Neural cell (in vitro differentiated cells): Measurements from ENCODE around the gene EVI2A. TPM values are rescaled to one million over a fixed set of nuclear protein-coding genes. Genes with fewer than 3 reads are reported as not detected.

Experiments
- H2AFZ ChIP-seq: fragments of 200-600, 300-800 bp; sonication (generic), shearing (Covaris generic); 2 replicates; pipeline ENCODE4 v1.6.0; 2014; ENCODE audit warnings: low read depth, mild to moderate bottlenecking, antibody characterized with exemption, low read length, moderate library complexity
- H3F3A ChIP-seq: fragments of 200-600 bp; shearing (Covaris generic); 2 replicates; pipeline ENCODE4 v1.6.1; 2016; ENCODE audit warnings: mild to moderate bottlenecking, moderate library complexity, mixed read lengths, antibody characterized with exemption, low read length; ENCODE audit not compliant: insufficient read depth, poor library complexity, severe bottlenecking
- H3K27ac ChIP-seq: fragments of 200-600, 300-800 bp; sonication (generic), shearing (Covaris generic); 2 replicates; pipeline ENCODE4 v1.5.1; 2014; ENCODE audit warnings: mild to moderate bottlenecking, low read length, moderate library complexity
- H3K27me3 ChIP-seq: fragments of 300-800, 200-600 bp; sonication (generic), shearing (Covaris generic); 2 replicates; pipeline ENCODE4 v1.6.0; 2014; ENCODE audit warnings: mild to moderate bottlenecking, low read depth, low read length, moderate library complexity; ENCODE audit not compliant: insufficient read depth
- H3K36me3 ChIP-seq: fragments of 300-800, 200-600 bp; sonication (generic), shearing (Covaris generic); 2 replicates; pipeline ENCODE4 v1.5.1; 2014; ENCODE audit warnings: mild to moderate bottlenecking, antibody characterized with exemption, low read length, moderate library complexity; ENCODE audit not compliant: insufficient read depth
- H3K4me2 ChIP-seq: fragments of 300-800, 200-600 bp; sonication (generic), shearing (Covaris generic); 2 replicates; pipeline ENCODE4 v1.6.0; 2014; ENCODE audit warnings: mild to moderate bottlenecking, low read length
- H3K4me3 ChIP-seq: fragments of 300-800, 200-600 bp; sonication (generic), shearing (Covaris generic); 2 replicates; pipeline ENCODE4 v1.5.1; 2014; ENCODE audit warnings: mild to moderate bottlenecking, low read length, moderate library complexity
- H3K79me2 ChIP-seq: fragments of 200-600 bp; shearing (Covaris generic); replicated peaks from 2 replicates; pipeline ENCODE4 v1.6.0; 2014; ENCODE audit warnings: mild to moderate bottlenecking, low read length, moderate library complexity; ENCODE audit not compliant: insufficient read depth
- H3K9ac ChIP-seq: fragments of 300-800, 200-600 bp; sonication (generic), shearing (Covaris generic); 2 replicates; pipeline ENCODE4 v1.6.1; 2016; ENCODE audit warnings: mild to moderate bottlenecking, low read length, mixed read lengths
- H3K9me2 ChIP-seq: fragments of 200-600 bp; shearing (Covaris generic); 2 replicates; pipeline ENCODE4 v1.6.1; 2016; ENCODE audit warnings: mild to moderate bottlenecking, low read length, mixed read lengths; ENCODE audit not compliant: insufficient read depth
- H3K9me3 ChIP-seq: fragments of 200-600, 300-800 bp; sonication (generic), shearing (Covaris generic); 2 replicates; pipeline ENCODE4 v1.6.1; 2016; ENCODE audit warnings: mild to moderate bottlenecking, mixed run types, low read length, moderate library complexity, mixed read lengths
- H4K20me1 ChIP-seq: fragments of 200-600 bp; shearing (Covaris generic); 2 replicates; pipeline ENCODE4 v1.6.1; 2016; ENCODE audit warnings: mild to moderate bottlenecking, mixed run types; ENCODE audit not compliant: insufficient read depth
- EP300 ChIP-seq: fragments of 450-650 bp; conservative IDR thresholded peaks from 2 replicates; pipeline ENCODE4 v1.6.1; 2014; ENCODE audit warnings: antibody characterized with exemption, mild to moderate bottlenecking, moderate library complexity; ENCODE audit not compliant: poor library complexity, severe bottlenecking
- EZH2 ChIP-seq: fragments of 200-600, 300-800 bp; shearing (Covaris generic), sonication (generic); IDR thresholded peaks from 2 replicates; pipeline ENCODE4 v1.6.1; 2014; ENCODE audit warnings: antibody characterized with exemption, low read length, borderline replicate concordance, mild to moderate bottlenecking; ENCODE audit not compliant: insufficient read depth, poor library complexity, severe bottlenecking
- MXI1 ChIP-seq: fragments of 450-650 bp; conservative IDR thresholded peaks from 2 replicates; pipeline ENCODE4 v1.6.1; 2014; ENCODE audit warnings: antibody characterized with exemption, mild to moderate bottlenecking; ENCODE audit not compliant: poor library complexity, severe bottlenecking
- POLR2AphosphoS5 ChIP-seq: IDR thresholded peaks from 2 replicates; pipeline ENCODE4 v1.6.1; 2012
- RAD21 ChIP-seq: fragments of 450-650 bp; conservative IDR thresholded peaks from 2 replicates; pipeline ENCODE4 v1.6.1; 2014; ENCODE audit warnings: antibody characterized with exemption, mild to moderate bottlenecking, moderate library complexity
- SMC3 ChIP-seq: fragments of 450-650 bp; conservative IDR thresholded peaks from 2 replicates; pipeline ENCODE4 v1.6.1; 2014; ENCODE audit warnings: antibody characterized with exemption, mild to moderate bottlenecking, moderate library complexity; ENCODE audit not compliant: poor library complexity
- TAF1 ChIP-seq: IDR thresholded peaks from 2 replicates; pipeline ENCODE4 v1.6.1; 2012; ENCODE audit warnings: low read depth
- polyA plus RNA-seq: library from polyadenylated mRNA; depleted of rRNA; stranded (reverse); fragments of >200 nt; gene quantifications from 2 replicates; pipeline ENCODE4 v1.2.3, GENCODE V29; 2014
- TF ChIP-seq, protein P1 (sequence below): fragments of 450-650 bp; IDR thresholded peaks from 2 replicates; pipeline ENCODE4 v1.5.1; 2014; ENCODE audit warnings: antibody characterized with exemption, mild to moderate bottlenecking, moderate library complexity; ENCODE audit not compliant: poor library complexity, severe bottlenecking
- TF ChIP-seq, protein P2 (sequence below): IDR thresholded peaks from 2 replicates; pipeline ENCODE4 v1.6.1; 2012; ENCODE audit warnings: borderline replicate concordance

EVI2A gene
- polyA plus RNA-seq, 1 donor from 2014 or later, result not detected

DNA sequence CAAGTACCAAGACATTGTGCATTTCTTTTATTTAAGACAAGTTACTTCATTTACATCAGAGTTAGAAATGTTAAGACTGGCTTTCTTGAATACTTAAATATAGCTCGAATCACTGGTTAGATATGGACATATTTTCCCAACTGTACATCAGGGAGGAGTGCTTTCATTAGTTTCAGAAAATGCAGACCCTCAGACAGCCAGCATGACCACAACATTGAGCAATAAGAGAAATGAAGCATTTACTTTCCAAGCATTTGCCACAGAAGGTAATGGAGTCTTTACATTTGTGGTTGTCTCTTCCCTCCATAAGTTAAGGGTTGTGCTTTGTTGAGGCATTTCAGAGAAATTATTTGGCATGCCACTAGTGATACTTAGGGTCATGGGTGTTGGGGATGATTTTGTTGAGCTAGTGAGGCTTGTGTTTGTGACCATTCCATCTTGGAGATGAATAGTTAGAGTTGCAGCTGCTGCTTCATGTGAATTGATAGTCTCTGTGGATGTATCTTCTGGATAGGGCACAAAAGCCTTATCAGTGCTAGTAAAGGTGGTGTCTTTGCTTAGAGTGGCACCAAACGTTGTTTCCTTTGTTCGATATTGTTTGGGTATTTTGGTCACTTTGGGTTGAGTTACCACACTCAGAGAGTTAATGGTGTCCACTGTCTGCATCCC lies 26.5 kb downstream of the EVI2A start:
- Histone ChIP-seq H3K9me3 (no peaks in the 10 kb centered on the region), H3K27me3 (no peaks in the 10 kb centered on the region), H3K4me3 (no peak overlapping the region), H3K36me3 (no peaks in the 10 kb centered on the region), H3K27ac (no peak overlapping the region), H3K9ac (no peak overlapping the region), H2AFZ (no peak overlapping the region), H3K9me2 (no peaks in the 10 kb centered on the region), H3K4me2 (no peak overlapping the region), H3K79me2 (no peaks in the 10 kb centered on the region), H3F3A (no peaks in the 10 kb centered on the region), H4K20me1 (no peaks in the 10 kb centered on the region)
- TF ChIP-seq, protein P1, sequence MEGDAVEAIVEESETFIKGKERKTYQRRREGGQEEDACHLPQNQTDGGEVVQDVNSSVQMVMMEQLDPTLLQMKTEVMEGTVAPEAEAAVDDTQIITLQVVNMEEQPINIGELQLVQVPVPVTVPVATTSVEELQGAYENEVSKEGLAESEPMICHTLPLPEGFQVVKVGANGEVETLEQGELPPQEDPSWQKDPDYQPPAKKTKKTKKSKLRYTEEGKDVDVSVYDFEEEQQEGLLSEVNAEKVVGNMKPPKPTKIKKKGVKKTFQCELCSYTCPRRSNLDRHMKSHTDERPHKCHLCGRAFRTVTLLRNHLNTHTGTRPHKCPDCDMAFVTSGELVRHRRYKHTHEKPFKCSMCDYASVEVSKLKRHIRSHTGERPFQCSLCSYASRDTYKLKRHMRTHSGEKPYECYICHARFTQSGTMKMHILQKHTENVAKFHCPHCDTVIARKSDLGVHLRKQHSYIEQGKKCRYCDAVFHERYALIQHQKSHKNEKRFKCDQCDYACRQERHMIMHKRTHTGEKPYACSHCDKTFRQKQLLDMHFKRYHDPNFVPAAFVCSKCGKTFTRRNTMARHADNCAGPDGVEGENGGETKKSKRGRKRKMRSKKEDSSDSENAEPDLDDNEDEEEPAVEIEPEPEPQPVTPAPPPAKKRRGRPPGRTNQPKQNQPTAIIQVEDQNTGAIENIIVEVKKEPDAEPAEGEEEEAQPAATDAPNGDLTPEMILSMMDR, result no peak
- no peak for TF ChIP-seq MXI1
- no peak for TF ChIP-seq POLR2AphosphoS5
- TF ChIP-seq TAF1, result no peak
- TF ChIP-seq, protein P2, sequence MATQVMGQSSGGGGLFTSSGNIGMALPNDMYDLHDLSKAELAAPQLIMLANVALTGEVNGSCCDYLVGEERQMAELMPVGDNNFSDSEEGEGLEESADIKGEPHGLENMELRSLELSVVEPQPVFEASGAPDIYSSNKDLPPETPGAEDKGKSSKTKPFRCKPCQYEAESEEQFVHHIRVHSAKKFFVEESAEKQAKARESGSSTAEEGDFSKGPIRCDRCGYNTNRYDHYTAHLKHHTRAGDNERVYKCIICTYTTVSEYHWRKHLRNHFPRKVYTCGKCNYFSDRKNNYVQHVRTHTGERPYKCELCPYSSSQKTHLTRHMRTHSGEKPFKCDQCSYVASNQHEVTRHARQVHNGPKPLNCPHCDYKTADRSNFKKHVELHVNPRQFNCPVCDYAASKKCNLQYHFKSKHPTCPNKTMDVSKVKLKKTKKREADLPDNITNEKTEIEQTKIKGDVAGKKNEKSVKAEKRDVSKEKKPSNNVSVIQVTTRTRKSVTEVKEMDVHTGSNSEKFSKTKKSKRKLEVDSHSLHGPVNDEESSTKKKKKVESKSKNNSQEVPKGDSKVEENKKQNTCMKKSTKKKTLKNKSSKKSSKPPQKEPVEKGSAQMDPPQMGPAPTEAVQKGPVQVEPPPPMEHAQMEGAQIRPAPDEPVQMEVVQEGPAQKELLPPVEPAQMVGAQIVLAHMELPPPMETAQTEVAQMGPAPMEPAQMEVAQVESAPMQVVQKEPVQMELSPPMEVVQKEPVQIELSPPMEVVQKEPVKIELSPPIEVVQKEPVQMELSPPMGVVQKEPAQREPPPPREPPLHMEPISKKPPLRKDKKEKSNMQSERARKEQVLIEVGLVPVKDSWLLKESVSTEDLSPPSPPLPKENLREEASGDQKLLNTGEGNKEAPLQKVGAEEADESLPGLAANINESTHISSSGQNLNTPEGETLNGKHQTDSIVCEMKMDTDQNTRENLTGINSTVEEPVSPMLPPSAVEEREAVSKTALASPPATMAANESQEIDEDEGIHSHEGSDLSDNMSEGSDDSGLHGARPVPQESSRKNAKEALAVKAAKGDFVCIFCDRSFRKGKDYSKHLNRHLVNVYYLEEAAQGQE, result no peak
- no peak for TF ChIP-seq EZH2
- no peak for TF ChIP-seq EP300
- TF ChIP-seq SMC3, result no peak
- no peak for TF ChIP-seq RAD21

DNA sequence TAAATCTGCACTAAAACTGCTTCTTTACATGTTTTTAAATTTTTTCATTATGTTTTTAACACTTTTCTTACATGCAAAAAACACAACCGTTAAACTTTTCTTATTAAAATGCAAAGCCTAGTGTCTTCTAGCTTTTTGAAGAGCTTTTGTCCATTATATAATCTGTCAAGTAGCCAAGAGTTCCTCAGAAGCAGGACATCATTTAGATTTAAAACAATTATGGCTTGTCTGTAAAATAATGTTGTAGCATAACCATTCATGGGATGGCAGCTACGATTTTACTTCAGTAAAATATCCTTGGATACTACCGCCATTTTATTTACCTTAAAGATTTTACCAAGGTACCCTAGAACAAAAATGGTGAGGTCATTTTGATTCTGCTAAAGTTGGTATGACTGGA lies 27.2 kb downstream of the EVI2A start:
- no peak overlapping the region for H3K9ac ChIP-seq
- no peaks in the 10 kb centered on the region for H3K9me2 ChIP-seq
- no peaks in the 10 kb centered on the region for H4K20me1 ChIP-seq
- TF ChIP-seq EP300 (no peak), TAF1 (no peak), POLR2AphosphoS5 (no peak), RAD21 (no peak), EZH2 (no peak), SMC3 (no peak), MXI1 (no peak)
- TF ChIP-seq, protein P1, result no peak
- TF ChIP-seq, protein P2, result no peak
- no peaks in the 10 kb centered on the region for H3K27me3 ChIP-seq
- no peak overlapping the region for H3K27ac ChIP-seq
- H3F3A ChIP-seq, result no peaks in the 10 kb centered on the region
- no peak overlapping the region for H3K4me3 ChIP-seq
- no peak overlapping the region for H2AFZ ChIP-seq
- no peaks in the 10 kb centered on the region for H3K9me3 ChIP-seq
- H3K79me2 ChIP-seq, result no peaks in the 10 kb centered on the region
- H3K4me2 ChIP-seq, result no peak overlapping the region
- H3K36me3 ChIP-seq, result no peaks in the 10 kb centered on the region
